ENCODE results near the gene SH3RF2. TPM values are rescaled to one million over a fixed set of nuclear protein-coding genes. Genes with fewer than 3 reads are reported as not detected.
"Not testable (repeated sequence)": the region's sequence is repeated elsewhere in the genome, so short reads cannot be mapped to it uniquely, and the experiment has no call there.

SH3RF2 gene
- total and polyA plus RNA-seq, 2 donors (not counting 3 experiments of a cell fraction or from before 2014, with no cell fraction given), result 0.54 to 0.84 TPM

GRCh38 chr5:145962001-145962400, 25.6 kb downstream of the SH3RF2 start:
- intact Hi-C loops (cut with micrococcal nuclease), result no loop called here
- no peak overlapping the region for H3K27ac ChIP-seq (ENCODE audit: insufficient read depth, low read depth, low read length)

GRCh38 chr5:145964008-145964407, 27.6 kb downstream of the SH3RF2 start:
- BruUV-seq (replicated peaks); H3K79me2 ChIP-seq (ENCODE audit: control insufficient read depth, insufficient read depth, low read length); H2AFZ ChIP-seq (ENCODE audit: low read depth, low read length); H3K36me3 ChIP-seq (ENCODE audit: control insufficient read depth in 2 of 2, extremely low read depth in 1 of 2, insufficient read depth in 2 of 2, low read length in 2 of 2); H3K9ac ChIP-seq (replicated peaks; ENCODE audit: extremely low read depth, insufficient read depth, low read length); H3K27ac ChIP-seq (ENCODE audit: insufficient read depth, low read depth, low read length); H4K20me1 ChIP-seq (replicated peaks; ENCODE audit: control insufficient read depth, extremely low read depth, insufficient read depth, low read length); H3K9me1 ChIP-seq (replicated peaks; ENCODE audit: control insufficient read depth, extremely low read depth, insufficient read depth, low read length); POLR2A ChIA-PET; H3K4me2 ChIP-seq (ENCODE audit: insufficient read depth, low read length); CTCF ChIA-PET; intact Hi-C loops (cut with micrococcal nuclease); H3K9me3 ChIP-seq (replicated peaks; ENCODE audit: control insufficient read depth, insufficient read depth, low read length); H3K4me1 ChIP-seq (ENCODE audit: control insufficient read depth, extremely low read depth, insufficient read depth, low read length); FAIRE-seq; H3K4me3 ChIP-seq (replicated peaks in 1 of 3; ENCODE audit: insufficient read depth in 1 of 3, low read depth in 1 of 3, low read length in 3 of 3); DNase-seq (ENCODE audit: low read depth, low spot score); H3K27me3 ChIP-seq (ENCODE audit: control insufficient read depth in 2 of 2, insufficient read depth in 2 of 2, low read length in 2 of 2); dilution Hi-C loops (cut with MboI; ENCODE audit: extremely low pct_ligation_motif_present, low sequenced_read_pairs): not testable (repeated sequence)

More at GRCh38 chr5:145962001-145962400, 25.6 kb downstream of the SH3RF2 start:
- dilution Hi-C loops (cut with MboI; ENCODE audit: extremely low pct_ligation_motif_present, low sequenced_read_pairs), result no loop called here
- Histone ChIP-seq H3K4me3 (replicated peaks in 1 of 3; ENCODE audit: insufficient read depth in 1 of 3, low read depth in 1 of 3, low read length in 3 of 3) (no peak overlapping the region), H3K9ac (replicated peaks; ENCODE audit: extremely low read depth, insufficient read depth, low read length) (no peak overlapping the region), H3K4me2 (ENCODE audit: insufficient read depth, low read length) (no peak overlapping the region), H3K27me3 (ENCODE audit: control insufficient read depth in 2 of 2, insufficient read depth in 2 of 2, low read length in 2 of 2) (peaks cover 0 to 2% of the 10 kb centered on the region in 2 experiments), H2AFZ (ENCODE audit: low read depth, low read length) (no peak overlapping the region), H3K4me1 (ENCODE audit: control insufficient read depth, extremely low read depth, insufficient read depth, low read length) (no peaks in the 10 kb centered on the region), H3K9me1 (replicated peaks; ENCODE audit: control insufficient read depth, extremely low read depth, insufficient read depth, low read length) (no peaks in the 10 kb centered on the region), H3K9me3 (replicated peaks; ENCODE audit: control insufficient read depth, insufficient read depth, low read length) (no peaks in the 10 kb centered on the region), H3K79me2 (ENCODE audit: control insufficient read depth, insufficient read depth, low read length) (no peaks in the 10 kb centered on the region), H3K36me3 (ENCODE audit: control insufficient read depth in 2 of 2, extremely low read depth in 1 of 2, insufficient read depth in 2 of 2, low read length in 2 of 2) (no peaks in the 10 kb centered on the region), H4K20me1 (replicated peaks; ENCODE audit: control insufficient read depth, extremely low read depth, insufficient read depth, low read length) (no peaks in the 10 kb centered on the region)
- no peak for FAIRE-seq
- BruUV-seq (replicated peaks), result no TSS peak
- no peak for DNase-seq (ENCODE audit: low read depth, low spot score)
- TF ChIP-seq GATA2 (IDR thresholded peaks at IDR 0.05; ENCODE audit: insufficient read depth, insufficient read length, low read depth, low read length) (no peak), MYC (IDR thresholded peaks at IDR 0.05; ENCODE audit: low read depth, low read length) (no peak), POLR2AphosphoS5 (IDR thresholded peaks at IDR 0.05; ENCODE audit: insufficient read depth, low read depth, low read length) (no peak), CTCF (IDR thresholded peaks at IDR 0.05; ENCODE audit: extremely low read depth in 1 of 2, insufficient read depth in 1 of 2, low read depth in 1 of 2, low read length in 2 of 2) (no peak), EZH2 (IDR thresholded peaks at IDR 0.05; ENCODE audit: borderline replicate concordance, low read depth, low read length, severe bottlenecking) (no peak)
- CTCF ChIA-PET, result no interaction called here
- POLR2A ChIA-PET, result no interaction called here
